Breast epithelium (tissue), 4 donors: ENCODE results near the gene NNAT. TPM values are rescaled to one million over a fixed set of nuclear protein-coding genes. Genes with fewer than 3 reads are reported as not detected.
A peak's percentile ranks its signal among the peaks of the same experiment; 100 is the strongest.

Experiments
- DNase-seq, 2 donors: peaks; one replicate each; pipeline ENCODE4 v3.0.0-alpha.2; 2019; ENCODE audit warnings: low spot score in 2 of 2
- H3K27ac ChIP-seq, 2 donors: fragments of 200-600 bp; sonication (generic) in 1 of 2; one replicate each; pipeline ENCODE4 v1.5.1; 2016 to 2019; ENCODE audit warnings: mild to moderate bottlenecking in 1 of 2
- H3K27me3 ChIP-seq, 2 donors: fragments of 200-600 bp; sonication (generic) in 1 of 2; one replicate each; pipeline versions ENCODE4 v1.5.1 to v1.6.0; 2017 to 2019; ENCODE audit warnings: control low read depth in 1 of 2, mild to moderate bottlenecking in 1 of 2
- H3K36me3 ChIP-seq: fragments of 200-600 bp; one replicate; pipeline ENCODE4 v1.5.1; 2019
- H3K4me1 ChIP-seq, 2 donors: fragments of 200-600 bp; sonication (generic); one replicate each; pipeline ENCODE4 v1.5.1; 2016 to 2019; ENCODE audit warnings: control low read depth in 1 of 2
- H3K4me3 ChIP-seq, 3 donors: fragments of 200-600 bp; sonication (generic); 1 replicate in 2 of 3; 2 replicates in 1 of 3; pipeline ENCODE4 v1.5.1; 2016 to 2019; ENCODE audit warnings: mild to moderate bottlenecking in 3 of 3, moderate library complexity in 2 of 3
- H3K9me3 ChIP-seq, 2 donors: fragments of 200-600 bp; sonication (generic) in 1 of 2; one replicate each; pipeline ENCODE4 v1.5.1; 2016 to 2019; ENCODE audit warnings: control low read depth in 1 of 2
- CTCF ChIP-seq, 3 donors: fragments of 450-650 bp; IDR thresholded peaks; one replicate each; pipeline ENCODE4 v1.5.1; 2016 to 2017; ENCODE audit warnings: antibody characterized with exemption in 3 of 3, mild to moderate bottlenecking in 3 of 3, moderate library complexity in 3 of 3
- POLR2A ChIP-seq: fragments of 450-650 bp; IDR thresholded peaks from one replicate; pipeline ENCODE4 v1.6.1; 2016; ENCODE audit warnings: antibody characterized with exemption, mild to moderate bottlenecking, moderate library complexity
- POLR2AphosphoS5 ChIP-seq, 3 donors: sonication (generic); formaldehyde crosslinking; IDR thresholded peaks; one replicate each; pipeline ENCODE4 v1.6.1; 2017; ENCODE audit warnings: antibody characterized with exemption in 3 of 3
- intact Hi-C: fragments of 100-400 bp; cut with DNase I; formaldehyde crosslinking; loops from one replicate; pipeline ENCODE4 v1.15.1; 2023; ENCODE audit warnings: low total_unique reads
- total RNA-seq, 3 donors: library from RNA; depleted of rRNA; stranded (reverse); fragments of >200 nt; gene quantifications; one replicate each; pipeline ENCODE4 v1.1.0, GENCODE V29; 2016

The NNAT gene
- total RNA-seq, 3 donors from 2014 or later, result 3.9 to 82.1 (median 9.7) TPM

DNA sequence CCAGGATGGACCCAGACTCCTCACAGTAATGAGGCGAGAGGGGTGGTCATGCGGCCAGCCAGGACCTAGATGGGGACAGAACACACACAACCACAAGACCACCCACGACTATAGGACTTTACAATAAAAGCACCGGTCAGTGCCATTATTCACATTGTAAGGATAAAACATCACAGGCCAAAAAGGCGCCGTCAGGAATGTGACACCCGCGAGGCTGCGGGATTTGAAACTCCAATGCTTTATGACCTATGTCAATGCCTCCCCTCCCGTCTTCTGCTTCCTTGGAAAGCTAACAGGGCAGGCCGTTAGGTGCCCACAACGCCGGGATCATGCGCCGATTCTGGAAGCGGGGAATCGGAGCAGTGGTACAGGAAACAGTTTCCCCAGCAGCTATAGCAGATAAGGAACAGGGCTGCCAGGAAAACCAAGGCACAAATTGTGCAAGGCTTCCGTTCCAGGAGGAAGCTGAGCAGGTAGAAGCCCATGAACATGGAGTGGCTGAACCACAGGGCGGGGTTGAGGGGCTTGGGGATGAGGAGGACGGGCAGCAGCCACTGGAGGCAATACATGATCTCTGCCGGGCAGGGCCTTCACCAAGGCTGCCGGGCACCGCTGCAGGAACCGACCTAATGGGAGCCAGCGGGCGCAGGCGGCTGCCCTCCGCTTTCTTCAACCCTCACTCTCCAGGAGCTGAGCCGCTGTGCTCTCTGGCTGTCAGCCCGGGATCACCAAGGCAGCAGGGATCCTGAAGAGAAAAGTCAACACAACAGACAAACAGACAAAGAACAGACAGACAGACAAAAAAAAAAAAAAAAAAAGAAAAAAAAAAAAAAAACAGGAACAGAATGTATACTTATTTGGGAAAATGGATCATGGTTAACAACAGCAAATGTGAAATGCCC, 2.2 kb upstream of the NNAT start:
- no peak for DNase-seq
- TF ChIP-seq POLR2AphosphoS5 (IDR thresholded peaks at IDR 0.05), result no peak
- no peak for TF ChIP-seq CTCF (IDR thresholded peaks at IDR 0.05)
- TF ChIP-seq POLR2A, result no peak
- Histone ChIP-seq H3K4me3 (peak overlapping the region in 1 of 3 donors; percentile 47), H3K4me1 (peaks cover 0 to 2% of the 10 kb centered on the region in 2 donors), H3K36me3 (peaks cover 3% of the 10 kb centered on the region), H3K9me3 (no peaks in the 10 kb centered on the region), H3K27me3 (no peaks in the 10 kb centered on the region), H3K27ac (peak overlapping the region in 1 of 2 donors; percentile 77)
- intact Hi-C loops, result loop anchor here (10.0 kb wide), 1 partner anchor 114 kb away; no protein-coding TSS in a partner anchor

- H3K4me3 ChIP-seq, result peak overlapping the region in 1 of 3 donors; percentile 40
Measured at GRCh38 chr20:37519508-37520418, 1.3 kb upstream of the NNAT start.

DNA sequence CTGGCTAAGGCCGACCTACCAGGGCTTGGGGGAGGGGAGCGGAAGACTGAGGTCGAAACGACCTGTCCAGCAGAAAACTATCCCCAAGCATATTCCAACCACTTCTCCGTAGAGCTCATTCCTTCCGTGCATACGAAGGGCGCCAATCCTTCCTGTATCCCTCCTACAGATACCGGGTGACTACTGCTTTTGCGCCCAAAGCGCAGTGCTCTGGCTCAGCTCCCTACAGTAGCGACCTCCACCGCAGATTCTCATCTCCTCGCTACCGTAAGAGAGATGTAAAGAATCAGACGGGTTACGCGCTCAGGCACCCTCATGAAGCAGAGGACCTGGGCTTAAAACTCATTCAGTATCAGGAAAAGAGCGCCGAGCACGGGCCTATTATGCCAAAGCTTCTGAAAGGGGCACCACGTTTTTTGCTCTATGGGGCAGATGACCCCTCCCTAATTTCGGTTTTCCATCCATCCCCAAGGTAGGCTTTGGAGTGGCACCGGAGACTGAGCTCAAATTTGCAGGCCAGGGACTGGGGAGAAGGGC, 563 bp upstream of the NNAT start:
- H3K27ac ChIP-seq, result peak overlapping the region in 1 of 2 donors; percentile 1
- H3K36me3 ChIP-seq, result peaks cover 3% of the 10 kb centered on the region
- intact Hi-C loops, result no loop called here
- no peak for DNase-seq
- TF ChIP-seq CTCF (IDR thresholded peaks at IDR 0.05) (no peak), POLR2A (no peak), POLR2AphosphoS5 (IDR thresholded peaks at IDR 0.05) (no peak)
- no peaks in the 10 kb centered on the region for H3K27me3 ChIP-seq
- H3K9me3 ChIP-seq, result no peaks in the 10 kb centered on the region
- peak overlapping the region in 1 of 3 donors; percentile 21 for H3K4me3 ChIP-seq
- peaks cover 7 to 12% of the 10 kb centered on the region in 2 donors for H3K4me1 ChIP-seq

More at GRCh38 chr20:37519508-37520418, 1.3 kb upstream of the NNAT start:
- H3K36me3 ChIP-seq, result peaks cover 3% of the 10 kb centered on the region
- no peaks in the 10 kb centered on the region for H3K9me3 ChIP-seq
- H3K27me3 ChIP-seq, result no peaks in the 10 kb centered on the region
- no peak for TF ChIP-seq POLR2AphosphoS5 (IDR thresholded peaks at IDR 0.05)
- no peak for TF ChIP-seq POLR2A
- TF ChIP-seq CTCF (IDR thresholded peaks at IDR 0.05), result no peak
- peaks cover under 1 to 12% of the 10 kb centered on the region in 2 donors for H3K4me1 ChIP-seq
- intact Hi-C loops, result loop anchor here (10.0 kb wide), 1 partner anchor 115 kb away; no protein-coding TSS in a partner anchor
- DNase-seq, result no peak
- peak overlapping the region; percentile 42 to 77 for H3K27ac ChIP-seq

GRCh38 chr20:37522260-37523011, 1.4 kb downstream of the NNAT start:
- peaks cover 9 to 12% of the 10 kb centered on the region in 2 donors for H3K4me1 ChIP-seq
- TF ChIP-seq POLR2A (no peak), POLR2AphosphoS5 (IDR thresholded peaks at IDR 0.05) (no peak), CTCF (IDR thresholded peaks at IDR 0.05) (no peak)
- H3K4me3 ChIP-seq, result peak overlapping the region in 2 of 3 donors; percentile 23 to 48
- intact Hi-C loops, result no loop called here
- H3K27ac ChIP-seq, result peak overlapping the region; percentile 25 to 66
- H3K9me3 ChIP-seq, result no peaks in the 10 kb centered on the region
- peaks cover 2% of the 10 kb centered on the region for H3K36me3 ChIP-seq
- H3K27me3 ChIP-seq, result no peaks in the 10 kb centered on the region
- DNase-seq, result peak in 1 of 2 donors; percentile 62
